HG02588 (cell line): ENCODE measurements around the gene KATNB1.

ENCODE experiments used
- ATAC-seq: cut with Tn5 transposase; IDR thresholded peaks from one replicate; pipeline ENCODE4 v1.9.1; 2021; ENCODE audit warnings: mild to moderate bottlenecking, moderate library complexity; ENCODE audit not compliant: unreplicated experiment

KATNB1 gene, protein sequence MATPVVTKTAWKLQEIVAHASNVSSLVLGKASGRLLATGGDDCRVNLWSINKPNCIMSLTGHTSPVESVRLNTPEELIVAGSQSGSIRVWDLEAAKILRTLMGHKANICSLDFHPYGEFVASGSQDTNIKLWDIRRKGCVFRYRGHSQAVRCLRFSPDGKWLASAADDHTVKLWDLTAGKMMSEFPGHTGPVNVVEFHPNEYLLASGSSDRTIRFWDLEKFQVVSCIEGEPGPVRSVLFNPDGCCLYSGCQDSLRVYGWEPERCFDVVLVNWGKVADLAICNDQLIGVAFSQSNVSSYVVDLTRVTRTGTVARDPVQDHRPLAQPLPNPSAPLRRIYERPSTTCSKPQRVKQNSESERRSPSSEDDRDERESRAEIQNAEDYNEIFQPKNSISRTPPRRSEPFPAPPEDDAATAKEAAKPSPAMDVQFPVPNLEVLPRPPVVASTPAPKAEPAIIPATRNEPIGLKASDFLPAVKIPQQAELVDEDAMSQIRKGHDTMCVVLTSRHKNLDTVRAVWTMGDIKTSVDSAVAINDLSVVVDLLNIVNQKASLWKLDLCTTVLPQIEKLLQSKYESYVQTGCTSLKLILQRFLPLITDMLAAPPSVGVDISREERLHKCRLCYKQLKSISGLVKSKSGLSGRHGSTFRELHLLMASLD

DNA sequence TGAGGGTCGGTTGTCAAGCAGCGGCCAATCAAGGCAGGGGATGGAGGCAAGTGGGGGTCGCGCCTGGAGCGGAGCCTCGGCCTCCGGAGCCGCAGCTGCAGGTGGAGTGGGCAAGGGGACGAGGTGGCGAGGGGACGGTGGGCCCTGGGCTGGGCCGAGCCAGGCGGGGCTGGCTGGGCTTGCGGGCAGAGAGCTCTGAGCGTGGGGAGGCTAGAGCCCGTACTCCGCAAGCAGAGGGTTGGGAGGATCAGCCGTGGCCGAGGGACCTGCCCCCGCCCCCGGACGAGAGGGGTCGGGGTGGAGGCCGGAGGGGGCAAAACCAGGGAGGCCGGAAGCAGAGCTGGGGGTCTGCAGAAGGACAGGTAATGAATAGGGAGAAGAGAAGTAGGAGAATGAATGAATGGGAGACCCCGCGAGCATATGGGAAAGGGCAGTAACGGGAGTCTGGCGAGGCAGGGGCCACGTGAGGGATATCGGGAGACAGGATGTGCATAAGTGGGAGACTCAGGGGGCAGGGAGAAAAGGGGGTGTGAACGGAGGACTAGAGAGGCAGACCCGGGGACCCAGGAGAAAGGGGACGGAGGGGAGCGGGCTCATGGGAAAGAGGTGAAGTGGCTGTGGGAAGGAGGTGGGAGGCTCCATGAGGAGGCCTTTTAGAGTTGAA is at the start of gene KATNB1:
TSS of gene KATNB1 (plus strand) at position 16 of the 664 bp plus-strand sequence. CDS start 1,474 bp downstream, outside the sequence.
- ATAC-seq, result no peak

DNA sequence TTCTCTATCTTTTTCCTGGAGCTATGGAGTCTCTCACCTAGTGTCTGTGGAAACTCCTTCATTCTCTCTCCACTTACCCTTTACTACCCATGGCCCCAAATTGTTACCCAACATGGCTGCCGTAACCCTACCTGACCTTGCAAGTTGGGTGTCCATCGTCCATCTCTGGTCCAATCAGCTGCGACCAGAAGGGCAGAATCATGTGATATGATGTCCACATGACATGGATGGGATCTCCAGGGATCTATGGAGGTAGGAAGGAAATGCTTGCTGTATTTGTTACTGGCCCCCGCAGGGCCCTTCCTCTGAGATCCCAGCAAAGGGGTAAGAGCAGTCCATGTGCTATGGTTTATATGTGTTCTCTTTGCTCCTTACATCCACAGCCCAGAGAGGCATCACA is 49.0 kb upstream of the KATNB1 start:
- ATAC-seq, result no peak

DNA sequence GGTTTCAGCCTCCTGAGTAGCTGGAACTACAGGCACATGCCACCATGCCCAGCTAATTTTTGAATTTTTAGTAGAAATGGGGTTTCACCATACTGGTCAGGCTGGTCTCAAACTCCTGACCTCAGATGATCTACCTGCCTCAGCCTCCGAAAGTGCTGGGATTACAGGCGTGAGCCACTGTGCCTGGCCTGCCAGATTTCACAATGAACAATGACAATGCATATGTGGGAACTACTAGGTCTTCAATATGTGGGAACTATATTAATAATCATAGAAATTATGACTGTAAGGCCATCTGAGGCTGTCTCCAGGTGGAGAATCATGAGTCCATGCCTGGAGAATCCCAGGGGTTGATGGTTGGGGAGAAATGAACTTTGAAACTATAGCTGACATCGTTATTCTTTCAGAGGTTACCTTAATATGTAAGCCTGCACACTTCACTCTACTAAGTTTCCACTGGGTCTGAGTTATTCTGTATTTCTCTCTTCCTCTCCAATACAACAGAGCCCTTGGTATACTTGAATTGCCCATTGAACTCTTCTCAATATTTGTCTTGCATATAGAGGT is 48.1 kb upstream of the KATNB1 start:
- no peak for ATAC-seq

DNA sequence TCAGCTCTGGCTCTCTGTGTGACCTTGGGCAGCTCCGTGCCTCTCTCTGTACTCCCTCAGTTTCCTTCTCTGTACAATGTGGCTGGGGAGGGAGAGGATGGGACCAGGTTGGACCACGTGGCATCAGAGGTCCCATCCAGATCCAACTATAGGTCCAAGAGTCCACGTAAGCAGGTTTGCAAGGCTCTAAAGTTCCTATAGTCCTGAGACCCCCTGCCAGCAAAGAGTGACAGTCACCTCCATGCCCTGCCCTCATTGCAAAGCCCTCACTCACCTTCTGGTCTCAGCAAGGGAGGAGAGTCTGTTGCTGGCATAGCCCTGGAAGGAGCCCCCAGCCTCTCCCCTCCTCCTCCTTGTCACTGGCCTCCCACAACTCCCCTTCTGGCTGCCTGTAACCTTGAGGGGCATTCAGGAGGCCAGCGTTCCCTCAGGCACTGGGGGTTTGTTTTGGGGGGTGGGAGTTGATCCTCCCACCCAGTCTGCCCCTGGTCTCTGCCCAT is 47.0 kb upstream of the KATNB1 start:
- no peak for ATAC-seq

DNA sequence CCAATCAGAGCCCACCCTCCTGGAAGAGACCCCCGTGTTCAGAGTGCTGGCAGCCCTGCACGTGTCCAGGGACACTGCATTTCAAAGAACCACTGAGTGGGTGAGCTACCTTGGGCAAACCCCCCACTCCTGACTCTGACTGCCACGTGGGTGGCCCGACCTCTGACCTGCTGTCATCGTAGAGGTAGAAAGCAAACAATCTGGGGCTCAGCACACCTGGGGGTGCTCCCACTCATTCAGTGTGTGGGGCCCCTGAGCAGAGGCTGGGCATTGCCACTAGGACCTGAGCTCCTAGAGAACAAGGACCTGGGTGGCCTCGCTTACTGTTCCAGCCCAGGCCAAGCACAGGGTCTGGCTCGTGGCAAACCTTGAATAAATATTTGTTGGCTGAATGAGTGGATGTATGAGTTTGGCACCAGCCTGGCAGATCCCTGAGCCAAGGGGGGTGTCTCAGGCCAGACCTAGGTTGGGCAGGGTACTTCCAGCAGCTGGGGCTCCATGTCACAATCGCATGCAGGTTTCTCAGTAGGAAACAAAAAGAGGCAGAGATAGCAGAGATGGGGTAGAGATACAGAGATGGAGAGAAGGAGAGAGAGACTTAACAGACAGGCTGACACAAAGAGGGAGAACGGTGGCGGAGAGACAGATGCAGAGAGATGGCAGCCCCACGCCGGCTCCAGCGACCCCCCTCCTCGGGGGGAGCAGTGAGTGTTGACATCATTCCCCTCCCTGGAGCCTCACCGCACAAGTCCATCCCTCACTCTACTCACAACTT is 46.4 kb upstream of the KATNB1 start:
- ATAC-seq, result no peak

DNA sequence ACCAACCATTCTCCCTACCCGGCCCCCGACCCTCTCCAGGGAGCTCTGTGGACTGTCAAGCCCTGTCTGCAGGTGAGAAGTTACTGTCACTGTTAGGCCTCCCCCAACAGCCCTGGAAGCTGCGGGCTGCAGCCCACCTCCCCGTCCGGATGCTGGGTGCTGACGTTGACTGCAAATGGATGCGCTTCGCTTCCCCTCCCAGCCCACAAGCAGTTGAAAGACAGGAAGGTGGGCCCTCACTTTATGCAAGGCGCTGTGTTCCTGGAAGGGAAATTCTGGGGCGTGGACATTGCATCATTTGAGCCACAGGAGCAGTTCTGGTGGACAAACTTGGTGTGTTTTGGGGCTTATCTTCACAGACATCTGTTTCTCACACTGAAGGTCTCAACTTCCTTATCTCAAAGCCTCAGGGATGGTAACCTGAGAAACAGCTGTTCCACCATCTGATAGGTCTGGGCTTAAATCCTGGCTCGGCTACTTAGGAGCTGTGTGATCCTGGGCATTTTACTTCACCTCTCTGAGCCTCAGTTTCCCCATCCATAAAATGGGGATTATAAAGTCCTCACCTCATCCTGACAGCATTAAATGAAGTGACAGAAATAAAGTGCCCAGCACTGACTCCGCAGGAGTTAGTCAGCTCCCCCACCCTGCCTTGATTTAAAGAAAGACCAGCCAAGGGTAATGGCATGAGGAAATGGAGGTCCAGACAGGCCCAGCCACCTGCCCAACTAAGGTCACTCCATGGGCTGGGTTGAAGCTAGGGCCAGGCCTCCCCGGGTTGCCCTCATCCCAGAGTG is 45.6 kb upstream of the KATNB1 start:
- peak; percentile 49 for ATAC-seq

DNA sequence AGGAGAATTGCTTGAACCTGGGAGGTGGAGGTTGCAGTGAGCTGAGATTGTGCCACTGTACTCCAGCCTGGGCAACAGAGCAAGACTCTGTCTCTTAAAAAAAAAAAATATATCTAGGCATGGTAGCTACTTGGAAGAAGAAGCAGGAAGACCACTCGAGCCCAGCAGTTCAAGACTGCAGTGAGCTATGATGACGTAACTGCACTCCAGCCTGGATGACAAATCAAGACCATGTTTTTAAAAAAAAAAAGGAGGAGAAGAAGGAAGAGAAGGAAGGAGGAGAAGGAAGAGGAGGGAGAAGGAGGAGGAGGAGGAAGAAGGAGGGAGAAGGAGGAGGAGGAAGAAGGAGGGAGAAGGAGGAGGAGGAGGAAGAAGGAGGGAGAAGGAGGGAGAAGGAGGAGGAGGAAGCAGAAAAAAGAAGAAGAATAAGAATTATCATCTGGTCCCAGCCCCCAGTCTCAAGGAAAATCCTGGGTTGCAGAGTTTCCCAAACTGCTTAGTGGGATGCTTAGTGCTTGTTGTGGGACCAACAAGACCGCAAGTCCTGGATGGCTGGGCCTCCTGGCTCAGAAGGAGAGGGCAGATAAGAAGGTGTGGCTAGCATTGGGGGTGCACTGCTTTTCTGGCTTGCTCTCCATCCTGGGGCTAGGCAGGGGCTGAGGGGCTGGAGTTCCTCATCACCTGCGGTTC is 44.6 kb upstream of the KATNB1 start:
- ATAC-seq, result no peak

DNA sequence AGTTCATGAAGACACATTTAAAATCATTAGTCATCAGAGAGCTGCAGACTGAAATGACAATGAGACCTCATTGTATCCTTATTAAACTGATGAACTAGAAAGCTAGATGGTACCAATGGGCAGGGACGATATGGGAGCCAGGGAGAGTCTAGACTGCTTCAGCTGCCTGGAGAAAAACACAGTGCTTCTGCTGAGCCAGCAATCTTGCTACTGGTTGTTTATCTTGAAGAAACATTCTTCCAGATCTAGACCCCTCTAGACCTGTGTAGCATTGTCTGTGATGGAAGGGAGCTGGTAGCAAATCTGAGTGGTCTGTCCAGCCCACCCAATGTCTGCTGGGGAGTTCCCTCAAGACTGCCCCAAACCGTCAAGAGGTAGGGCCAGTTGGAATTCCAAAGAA is 42.9 kb upstream of the KATNB1 start:
- ATAC-seq, result no peak

DNA sequence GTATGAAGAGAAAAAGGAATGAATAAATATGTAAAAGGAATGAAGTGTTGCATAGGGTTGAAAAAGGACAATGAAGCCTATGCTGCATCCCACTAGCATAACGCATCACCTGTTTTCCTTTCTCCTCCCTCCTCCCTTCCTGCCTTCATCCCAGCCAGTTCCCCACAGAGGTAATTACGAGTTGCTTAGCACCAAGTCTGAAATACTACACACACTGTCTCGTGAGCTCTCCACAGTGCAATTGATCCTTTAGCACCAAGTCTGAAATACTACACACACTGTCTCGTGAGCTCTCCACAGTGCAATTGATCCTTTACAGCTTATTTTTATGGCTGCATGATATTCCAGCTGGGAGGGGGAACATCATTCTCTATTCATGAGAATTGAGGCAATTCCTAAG is 42.0 kb upstream of the KATNB1 start:
- no peak for ATAC-seq

DNA sequence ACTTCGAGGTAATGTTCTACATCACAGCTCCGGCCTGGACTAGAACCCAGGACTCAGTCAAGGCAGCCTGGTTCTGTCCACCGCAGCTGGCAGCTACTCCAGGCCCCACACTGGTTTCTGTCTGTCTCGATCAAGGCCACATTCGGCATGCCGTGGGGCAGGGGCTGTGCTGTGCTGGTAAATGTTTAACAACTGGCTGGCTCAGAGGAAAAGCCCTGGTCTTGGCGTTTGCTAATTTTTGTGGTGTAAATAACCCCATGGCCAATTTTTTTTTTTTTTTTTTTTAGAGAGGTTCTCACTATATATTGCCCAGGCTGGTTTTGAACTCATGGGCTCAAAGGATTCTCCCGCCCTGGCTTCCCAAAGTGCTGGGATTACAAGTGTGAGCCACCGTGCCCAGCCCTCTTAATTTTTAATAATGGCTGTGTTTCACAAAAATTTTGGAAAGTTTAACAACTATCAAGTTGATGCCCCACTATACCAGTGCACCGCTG is 41.3 kb upstream of the KATNB1 start:
- ATAC-seq, result no peak

DNA sequence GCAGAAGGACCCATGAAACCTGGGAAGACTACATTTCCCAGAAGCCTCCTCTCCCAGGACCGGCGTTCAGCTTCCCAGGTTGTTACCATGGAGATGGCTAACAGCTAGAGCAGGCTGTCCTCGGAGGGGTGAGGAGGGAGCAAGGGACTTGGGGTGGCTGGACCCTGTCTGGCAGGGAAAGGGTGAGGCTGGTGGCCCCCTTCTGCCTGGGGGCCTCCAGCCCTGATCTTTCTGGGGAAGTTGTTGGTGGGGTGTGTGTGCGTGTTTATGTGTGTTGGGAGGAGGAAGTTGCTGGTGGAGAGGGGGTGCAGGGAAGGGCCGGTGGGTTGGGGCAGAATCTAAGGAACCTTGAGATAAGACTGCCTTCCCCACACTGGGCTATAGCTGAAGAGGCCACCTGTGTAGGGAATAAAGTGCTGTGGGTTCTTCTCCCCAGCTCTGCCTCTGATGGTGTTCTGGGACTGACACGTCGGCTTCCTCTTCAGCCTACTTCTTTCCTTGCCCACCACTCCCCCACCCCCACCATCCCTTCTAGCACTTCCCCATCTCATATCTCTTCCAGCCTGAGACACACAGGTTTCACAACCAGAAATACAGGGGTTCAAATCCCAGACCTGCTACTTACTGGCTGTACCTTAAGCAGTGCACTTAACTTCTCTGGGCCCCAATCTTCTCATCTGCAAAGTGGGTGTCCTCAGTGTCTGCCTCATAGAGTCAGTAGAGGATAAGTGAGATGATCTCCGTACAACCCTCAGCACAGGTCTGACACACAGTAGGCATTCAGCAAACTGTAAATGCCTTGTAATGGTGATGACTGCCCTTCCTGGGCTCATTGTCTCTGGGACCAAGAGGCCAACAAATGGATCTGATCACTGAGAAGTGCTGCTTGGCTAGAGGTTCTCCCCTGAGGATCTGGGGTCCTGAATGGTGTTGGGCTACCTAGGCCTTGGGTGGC is 40.6 kb upstream of the KATNB1 start, which contains the start of gene DRC7:
TSS of gene DRC7 (plus strand) at position 82 of the 955 bp plus-strand sequence. CDS start 3,144 bp downstream, outside the sequence.
- no peak for ATAC-seq

DNA sequence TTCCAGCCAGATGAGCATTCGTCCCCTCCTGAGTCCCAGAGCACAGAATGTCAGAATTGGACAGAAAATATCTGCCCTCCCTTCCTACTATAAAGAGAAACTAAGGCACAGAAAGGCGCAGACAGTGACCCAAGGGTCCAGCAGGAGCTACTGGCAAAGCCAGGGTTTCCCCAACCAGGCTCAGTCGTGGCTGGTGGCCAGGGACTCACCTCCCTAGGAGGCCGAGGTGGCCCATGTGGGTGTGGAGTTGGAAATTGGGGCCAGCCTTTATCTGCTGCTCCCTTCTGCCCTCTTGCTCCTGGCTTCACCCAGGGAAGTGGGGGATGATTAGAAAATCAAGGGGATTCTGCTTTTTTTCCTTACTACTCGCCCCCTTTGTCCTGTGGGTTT is 39.9 kb upstream of the KATNB1 start:
- ATAC-seq, result no peak

DNA sequence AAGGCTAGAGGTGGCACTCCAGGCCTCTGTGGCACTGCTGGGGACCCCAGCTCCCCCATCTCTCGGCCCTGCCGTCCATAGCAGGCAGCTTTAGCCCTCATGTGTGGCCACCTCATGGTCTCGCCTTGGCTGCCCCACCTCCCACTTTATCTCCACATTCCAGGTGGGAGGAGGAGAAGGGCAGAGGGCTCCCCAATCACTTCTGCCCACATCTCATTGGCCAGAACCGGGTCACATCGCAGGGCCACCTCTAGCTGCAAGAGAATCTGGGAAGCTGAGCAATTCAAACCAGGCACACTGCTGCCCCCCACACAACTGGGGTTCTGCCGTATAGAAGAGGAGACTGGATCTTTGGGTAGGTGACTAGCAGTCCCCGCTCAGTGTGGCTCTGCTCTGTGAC is 39.3 kb upstream of the KATNB1 start:
- ATAC-seq, result no peak

DNA sequence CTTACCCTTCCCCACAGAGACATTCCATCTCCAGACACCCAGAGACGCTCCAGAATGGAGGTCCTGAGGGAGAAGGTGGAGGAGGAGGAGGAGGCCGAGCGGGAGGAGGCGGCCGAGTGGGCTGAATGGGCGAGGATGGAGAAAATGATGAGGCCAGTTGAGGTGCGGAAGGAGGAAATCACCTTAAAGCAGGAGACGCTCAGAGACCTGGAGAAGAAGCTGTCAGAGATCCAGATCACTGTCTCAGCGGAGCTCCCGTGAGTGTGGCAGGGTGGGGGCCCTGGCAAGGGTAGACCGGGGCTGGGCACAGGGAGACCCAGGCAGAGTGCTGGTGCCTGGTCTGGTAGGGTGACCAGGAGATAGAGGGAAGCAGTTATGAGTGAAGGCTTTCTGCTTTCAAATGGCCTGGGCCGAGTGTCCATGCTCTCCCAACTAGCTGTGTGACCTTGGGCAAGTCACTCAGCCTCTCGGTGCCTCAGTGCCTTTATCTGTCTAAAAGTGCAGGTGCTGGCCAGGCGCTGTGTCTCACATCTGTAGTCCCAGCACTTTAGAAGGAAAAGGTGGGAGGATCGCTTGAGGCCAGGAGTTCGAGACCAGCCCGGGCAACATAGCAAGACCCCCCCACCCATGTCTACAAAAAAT is 37.6 kb upstream of the KATNB1 start:
- ATAC-seq, result no peak

DNA sequence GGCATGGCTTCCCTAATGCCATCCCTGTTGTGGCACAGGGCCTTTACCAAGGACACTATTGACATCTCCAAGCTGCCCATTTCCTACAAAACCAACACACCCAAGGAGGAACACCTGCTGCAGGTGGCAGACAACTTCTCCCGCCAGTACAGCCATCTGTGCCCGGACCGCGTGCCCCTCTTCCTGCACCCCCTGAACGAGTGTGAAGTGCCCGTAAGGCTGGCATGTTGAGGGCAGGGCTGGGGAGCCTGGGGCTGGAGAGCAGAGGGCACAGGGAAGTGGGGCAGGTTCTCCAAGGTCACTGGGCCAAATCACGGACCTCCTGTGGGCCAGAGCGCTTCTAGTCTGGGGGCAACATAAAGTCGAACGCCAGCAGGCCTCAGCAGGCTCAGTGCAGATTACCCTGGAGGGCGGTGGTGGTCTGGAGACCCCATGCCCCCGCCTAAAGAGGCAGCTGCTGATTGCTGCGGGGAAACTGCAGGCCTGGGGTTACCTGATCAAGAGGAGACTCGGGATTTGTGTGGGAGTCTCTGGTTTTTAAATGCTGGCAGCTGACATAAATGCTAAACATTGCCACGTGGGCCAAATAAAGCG is 36.7 kb upstream of the KATNB1 start:
- no peak for ATAC-seq

DNA sequence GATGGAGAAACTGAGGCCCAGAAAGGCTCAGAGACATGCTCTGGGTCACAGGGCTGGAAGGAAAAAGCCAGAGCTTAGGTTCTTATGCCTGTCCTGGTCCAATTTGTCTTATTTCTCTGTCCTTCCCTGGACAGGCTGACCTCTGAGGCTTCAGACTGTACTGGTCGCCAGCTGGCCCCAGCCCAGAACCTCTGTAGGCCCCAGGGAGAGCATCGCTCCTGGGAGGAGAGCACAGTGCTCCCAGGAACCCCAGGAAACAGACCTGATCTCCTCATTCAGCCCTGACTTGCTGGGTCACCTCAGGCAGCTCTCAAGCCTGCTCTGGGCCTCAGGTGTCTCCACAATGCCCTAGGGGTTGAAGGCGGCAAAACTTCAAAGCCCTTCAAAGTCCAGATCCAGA is 36.1 kb upstream of the KATNB1 start:
- no peak for ATAC-seq

DNA sequence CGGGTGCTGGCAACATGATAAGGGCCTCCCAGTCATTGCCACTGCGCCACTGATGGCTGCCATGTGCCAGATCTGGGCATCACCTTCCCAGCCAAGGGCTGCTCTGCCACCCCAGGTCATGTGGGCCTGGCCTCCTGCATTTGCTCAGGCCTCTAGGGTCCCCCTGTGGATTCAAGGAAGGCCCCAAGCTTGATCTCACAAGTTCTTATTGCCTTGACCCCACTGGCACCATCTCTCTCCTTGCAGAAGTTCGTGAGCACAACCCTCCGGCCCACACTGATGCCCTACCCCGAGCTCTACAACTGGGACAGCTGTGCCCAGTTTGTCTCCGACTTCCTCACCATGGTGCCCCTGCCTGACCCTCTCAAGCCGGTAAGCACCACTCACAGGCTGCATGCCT is 35.7 kb upstream of the KATNB1 start:
- no peak for ATAC-seq
